Activated CD8-positive, alpha-beta memory T cell treated with anti-CD3 and anti-CD28 coated beads, Interleukin-2, amount 50 U/mL, for 4 hours (primary cell): ENCODE data around the gene HELZ2.
A peak's percentile ranks its signal among the peaks of the same experiment; 100 is the strongest.

Experiments used
- DNase-seq: peaks from one replicate; pipeline ENCODE4 v3.0.0-alpha.2; 2020

Gene HELZ2

DNA sequence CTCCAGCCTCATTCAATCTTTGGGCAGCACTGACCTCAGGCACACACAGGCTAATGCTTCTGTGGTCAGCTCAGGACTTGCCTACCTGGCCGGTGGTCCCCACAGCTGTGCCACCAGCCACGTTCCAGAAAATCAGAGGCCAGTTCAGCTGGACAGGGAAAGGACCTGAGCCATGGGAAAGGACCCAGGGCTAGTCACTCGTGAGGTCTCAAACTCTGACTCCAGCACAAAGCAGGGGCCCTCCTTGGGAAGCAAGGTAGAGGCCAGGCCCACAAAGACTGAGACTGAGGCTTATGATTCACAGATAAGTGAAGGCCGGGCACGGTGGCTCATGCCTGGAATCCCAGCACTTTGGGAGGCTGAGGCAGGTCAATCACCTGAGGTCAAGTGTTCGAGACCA is 22.4 kb upstream of the HELZ2 start:
- no peak for DNase-seq

GRCh38 chr20:63595416-63596127 is 21.5 kb upstream of the HELZ2 start:
- no peak for DNase-seq

GRCh38 chr20:63594043-63594561 is 20.1 kb upstream of the HELZ2 start:
- no peak for DNase-seq

- no peak for DNase-seq
These were observed 18.6 kb upstream of the HELZ2 start for GRCh38 chr20:63592661-63593060.

DNA sequence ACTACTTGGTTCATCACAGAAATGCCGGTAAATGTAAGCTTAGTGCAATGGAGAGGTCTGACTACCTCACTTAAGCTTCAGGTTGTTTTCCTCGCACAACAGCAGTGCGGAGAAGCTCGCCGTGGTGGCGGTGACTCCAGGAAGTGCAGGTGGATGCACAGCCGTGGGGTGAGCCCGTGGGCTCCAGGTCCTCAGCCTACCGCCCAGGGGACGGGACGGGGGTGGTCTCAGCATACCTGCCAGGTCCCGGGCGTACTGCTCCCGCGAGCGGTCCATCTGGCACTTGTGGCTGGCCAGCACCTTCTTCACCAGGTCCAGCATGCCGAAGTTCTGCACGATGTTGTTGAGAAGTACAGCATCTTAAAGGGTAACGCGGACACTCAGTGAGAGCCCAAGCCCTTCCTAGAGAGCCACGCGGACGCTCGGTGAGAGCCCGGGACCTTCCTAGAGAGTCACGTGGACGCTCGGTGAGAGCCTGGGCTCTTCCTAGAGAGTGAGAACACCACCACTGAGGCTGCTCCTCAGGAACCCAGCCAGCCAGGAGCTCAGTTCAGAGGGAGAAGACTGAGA is 17.8 kb upstream of the HELZ2 start:
- DNase-seq, result no peak

GRCh38 chr20:63591147-63591533 is 17.1 kb upstream of the HELZ2 start:
- no peak for DNase-seq

GRCh38 chr20:63590218-63591146 is 16.4 kb upstream of the HELZ2 start:
- no peak for DNase-seq

- no peak for DNase-seq
These were observed 15.5 kb upstream of the HELZ2 start for GRCh38 chr20:63589261-63590217.

GRCh38 chr20:63588641-63589041 is 14.6 kb upstream of the HELZ2 start:
- DNase-seq, result no peak

DNA sequence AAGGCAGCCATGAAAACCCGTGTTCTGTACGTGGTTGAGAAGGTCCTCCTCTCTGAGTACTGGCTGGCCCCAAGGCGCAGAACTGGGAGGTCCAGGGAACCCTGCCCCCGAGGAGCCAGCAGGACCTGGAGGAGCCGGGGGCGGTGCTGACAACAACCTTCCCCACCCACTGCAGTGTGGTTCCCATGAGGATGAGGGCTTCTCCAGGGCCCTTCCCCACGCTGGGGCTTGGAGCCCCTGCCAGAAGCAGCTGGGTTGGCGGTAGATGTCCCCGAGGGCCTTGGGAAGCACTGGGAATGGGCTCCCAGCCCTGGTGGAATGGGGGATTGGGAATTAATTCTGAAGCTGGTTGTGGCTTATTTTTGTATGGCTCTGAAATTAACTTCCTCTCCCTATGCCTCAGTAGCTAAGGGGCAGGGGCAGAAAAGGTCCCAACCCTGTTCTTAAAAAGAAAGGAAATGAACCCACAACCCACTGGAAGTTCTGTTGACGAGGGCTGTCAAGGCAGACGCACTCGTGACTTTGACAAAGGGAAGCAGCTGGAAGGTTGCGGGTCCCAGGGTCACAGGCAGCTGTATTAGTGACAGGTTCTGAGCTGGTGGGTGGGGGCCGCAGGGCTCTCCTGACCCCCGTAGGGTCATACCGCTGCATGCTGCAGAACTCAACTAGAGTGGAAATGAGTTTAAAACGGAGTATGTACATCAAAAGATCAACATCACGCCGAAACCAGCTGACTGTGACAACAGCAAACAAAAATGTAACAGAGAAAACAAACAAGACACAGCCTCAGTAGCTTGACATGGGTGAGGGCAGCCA is 13.9 kb upstream of the HELZ2 start:
- DNase-seq, result no peak

DNA sequence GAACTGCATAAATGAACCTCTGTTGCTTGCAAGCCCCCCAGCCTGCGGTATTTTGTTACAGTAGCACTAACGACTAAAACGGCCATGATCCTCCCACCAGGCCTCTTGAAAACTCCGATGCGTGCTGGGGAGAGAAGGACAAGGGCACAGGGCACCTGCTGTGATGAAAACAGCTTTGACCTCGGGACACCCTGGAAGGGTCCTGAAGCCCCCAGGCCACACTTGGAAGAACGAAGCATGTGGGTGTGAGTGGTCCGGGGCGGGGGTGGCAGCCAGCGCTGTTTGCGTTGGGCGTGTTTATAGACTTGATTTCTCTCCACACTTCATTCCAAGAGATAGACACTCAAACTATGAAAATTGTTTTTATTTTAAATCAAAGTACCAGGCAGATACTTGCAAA is 13.2 kb upstream of the HELZ2 start:
- no peak for DNase-seq

DNA sequence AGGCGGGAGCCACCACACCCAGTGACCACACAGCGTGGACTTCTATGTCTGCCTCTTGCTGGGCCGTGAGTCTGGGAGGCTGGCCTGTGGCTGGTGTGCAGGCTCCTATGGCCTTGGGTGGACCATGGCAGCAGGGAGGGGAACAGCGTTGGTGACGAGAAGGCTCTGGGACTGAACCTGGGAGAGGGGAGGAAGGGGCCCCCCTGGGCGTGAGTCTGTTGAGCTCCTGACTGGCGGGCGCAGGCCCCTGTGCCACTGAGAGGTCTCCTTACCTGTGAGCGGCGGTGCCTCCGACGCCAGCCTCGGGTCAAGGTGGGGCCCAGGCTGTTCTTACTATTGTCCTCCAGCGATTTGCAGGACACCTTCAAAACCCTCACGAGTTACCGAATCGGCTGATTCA is 12.8 kb upstream of the HELZ2 start:
- no peak for DNase-seq

- DNase-seq, result no peak
These were observed 11.9 kb upstream of the HELZ2 start for GRCh38 chr20:63585616-63586565.

- DNase-seq, result no peak
These were observed 8.5 kb upstream of the HELZ2 start for GRCh38 chr20:63582382-63583063.

- DNase-seq, result peak; percentile 75
These were observed 6.9 kb upstream of the HELZ2 start for GRCh38 chr20:63580796-63581461.

DNA sequence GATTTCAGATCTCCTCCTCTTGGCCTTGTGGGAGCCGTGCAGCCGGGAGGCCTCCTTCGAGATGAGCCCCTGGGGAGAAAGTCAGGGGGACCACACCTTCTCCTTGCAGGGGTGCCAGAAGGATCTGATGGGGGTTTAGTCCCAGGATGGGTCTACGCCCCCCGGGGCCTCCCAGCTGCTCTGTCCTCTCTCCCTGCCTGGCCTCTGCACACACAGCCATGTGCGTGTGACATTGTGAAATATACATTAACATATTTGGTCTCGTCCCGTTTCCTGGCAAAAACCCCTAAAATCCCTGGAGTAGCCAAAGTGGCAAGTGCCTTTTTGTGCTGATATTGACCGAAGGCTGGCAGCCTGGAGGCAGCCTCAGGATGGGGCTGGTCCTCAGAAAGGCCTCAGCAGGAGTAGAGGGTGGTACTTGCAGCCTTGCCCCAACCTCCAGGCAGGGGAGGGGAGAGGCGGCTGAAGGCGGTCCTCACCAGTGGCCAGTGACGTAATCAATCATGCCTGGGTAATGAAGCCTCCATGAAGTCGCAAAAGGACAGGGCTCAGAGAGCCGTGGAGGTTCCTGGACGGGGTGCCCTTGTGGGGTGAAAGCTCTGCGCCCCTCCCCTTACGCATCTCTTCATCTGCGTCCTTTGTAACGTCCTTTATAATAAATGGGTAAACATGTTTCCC is 5.1 kb upstream of the HELZ2 start:
- DNase-seq, result no peak

GRCh38 chr20:63578224-63579016 is 4.4 kb upstream of the HELZ2 start:
- no peak for DNase-seq
